MM.1S (cell line): ENCODE measurements around the gene MAML3.

Experiments used
- DNase-seq: peaks from one replicate; pipeline ENCODE4 v3.0.0-alpha.2; 2015
- H2AFZ ChIP-seq: fragments of 300-600 bp; sonication (generic); 2 replicates; pipeline ENCODE4 v1.6.0; 2016; ENCODE audit warnings: antibody characterized with exemption, low read length
- H3F3A ChIP-seq: fragments of 300-600 bp; sonication (generic); 2 replicates; pipeline ENCODE4 v1.6.1; 2016; ENCODE audit warnings: mild to moderate bottlenecking, antibody characterized with exemption, low read length, moderate library complexity, mixed read lengths; ENCODE audit not compliant: insufficient read depth
- H3K27ac ChIP-seq: fragments of 300-600 bp; sonication (generic); 2 replicates; pipeline ENCODE4 v1.5.1; 2016; ENCODE audit warnings: mild to moderate bottlenecking, low read length
- H3K27me3 ChIP-seq: fragments of 300-600 bp; sonication (generic); replicated peaks from 2 replicates; pipeline ENCODE4 v1.6.0; 2016; ENCODE audit warnings: low read length; ENCODE audit not compliant: insufficient read depth
- H3K36me3 ChIP-seq: fragments of 300-600 bp; sonication (generic); replicated peaks from 2 replicates; pipeline ENCODE4 v1.6.1; 2016; ENCODE audit warnings: mild to moderate bottlenecking, low read length, mixed read lengths; ENCODE audit not compliant: insufficient read depth
- H3K4me1 ChIP-seq: fragments of 300-600 bp; sonication (generic); 2 replicates; pipeline ENCODE4 v1.6.1; 2016; ENCODE audit warnings: low read length, mixed read lengths
- H3K4me2 ChIP-seq: fragments of 300-600 bp; sonication (generic); 2 replicates; pipeline ENCODE4 v1.6.0; 2016; ENCODE audit warnings: low read depth, low read length
- H3K4me3 ChIP-seq: fragments of 300-600 bp; sonication (generic); 2 replicates; pipeline ENCODE4 v1.5.1; 2016; ENCODE audit warnings: low read length, mixed read lengths
- H3K79me2 ChIP-seq: fragments of 300-600 bp; sonication (generic); 2 replicates; pipeline ENCODE4 v1.6.1; 2016; ENCODE audit warnings: mixed run types, low read length, mixed read lengths
- H3K9ac ChIP-seq: fragments of 300-600 bp; sonication (generic); 2 replicates; pipeline ENCODE4 v1.6.1; 2016; ENCODE audit warnings: low read length, mixed read lengths
- H3K9me2 ChIP-seq: fragments of 300-600 bp; sonication (generic); replicated peaks from 2 replicates; pipeline ENCODE4 v1.6.1; 2016; ENCODE audit warnings: mild to moderate bottlenecking, low read length, mixed read lengths; ENCODE audit not compliant: insufficient read depth
- H3K9me3 ChIP-seq: fragments of 300-600 bp; sonication (generic); replicated peaks from 2 replicates; pipeline ENCODE4 v1.6.1; 2016; ENCODE audit warnings: mild to moderate bottlenecking, low read length, mixed read lengths; ENCODE audit not compliant: insufficient read depth
- H4K20me1 ChIP-seq: fragments of 300-600 bp; sonication (generic); 2 replicates; pipeline ENCODE4 v1.6.1; 2016; ENCODE audit warnings: mild to moderate bottlenecking, low read length, moderate library complexity, mixed read lengths; ENCODE audit not compliant: insufficient read depth
- CTCF ChIP-seq: fragments of 300-600 bp; sonication (generic); IDR thresholded peaks from 2 replicates; pipeline ENCODE4 v1.5.1; 2016; ENCODE audit warnings: antibody characterized with exemption, low read length, mixed read lengths
- EZH2 ChIP-seq: fragments of 300-600 bp; sonication (generic); optimal IDR thresholded peaks from 2 replicates; pipeline ENCODE3; 2017; ENCODE audit warnings: low read depth, mild to moderate bottlenecking, antibody characterized with exemption, low read length, mixed read lengths
- EZH2phosphoT487 ChIP-seq: fragments of 300-600 bp; sonication (generic); IDR thresholded peaks from 2 replicates; pipeline ENCODE4 v1.6.1; 2018; ENCODE audit warnings: antibody characterized with exemption, low read length

MAML3 gene

GRCh38 chr4:140189805-140190204 lies 35.8 kb upstream of the MAML3 start:
- no peaks in the 10 kb centered on the region for H3F3A ChIP-seq
- H2AFZ ChIP-seq: no peak overlapping the region
- TF ChIP-seq EZH2phosphoT487 (no peak), EZH2 (no peak), CTCF (no peak)
- no peaks in the 10 kb centered on the region for H3K4me1 ChIP-seq
- H3K4me2 ChIP-seq: no peak overlapping the region
- no peaks in the 10 kb centered on the region for H4K20me1 ChIP-seq
- H3K36me3 ChIP-seq: no peaks in the 10 kb centered on the region
- no peak for DNase-seq
- H3K9me2 ChIP-seq: no peaks in the 10 kb centered on the region
- no peak overlapping the region for H3K4me3 ChIP-seq
- H3K79me2 ChIP-seq: no peaks in the 10 kb centered on the region
- H3K27ac ChIP-seq: no peak overlapping the region
- no peaks in the 10 kb centered on the region for H3K9me3 ChIP-seq
- no peak overlapping the region for H3K9ac ChIP-seq
- no peaks in the 10 kb centered on the region for H3K27me3 ChIP-seq

- no peak overlapping the region for H3K4me3 ChIP-seq
- H3K9me3 ChIP-seq: no peaks in the 10 kb centered on the region
- TF ChIP-seq CTCF: no peak
- TF ChIP-seq EZH2: no peak
- no peak for TF ChIP-seq EZH2phosphoT487
- H3K9me2 ChIP-seq: no peaks in the 10 kb centered on the region
- H3F3A ChIP-seq: no peaks in the 10 kb centered on the region
- no peaks in the 10 kb centered on the region for H3K79me2 ChIP-seq
- DNase-seq: no peak
- no peak overlapping the region for H2AFZ ChIP-seq
- H3K9ac ChIP-seq: no peak overlapping the region
- H3K27me3 ChIP-seq: no peaks in the 10 kb centered on the region
- H3K36me3 ChIP-seq: no peaks in the 10 kb centered on the region
- no peak overlapping the region for H3K27ac ChIP-seq
- H4K20me1 ChIP-seq: no peaks in the 10 kb centered on the region
- H3K4me2 ChIP-seq: no peak overlapping the region
- no peaks in the 10 kb centered on the region for H3K4me1 ChIP-seq
Observed at GRCh38 chr4:140188975-140189374, 35.0 kb upstream of the MAML3 start.

- DNase-seq: no peak
- H3F3A ChIP-seq: no peaks in the 10 kb centered on the region
- TF ChIP-seq EZH2phosphoT487: no peak
- no peak for TF ChIP-seq CTCF
- TF ChIP-seq EZH2: no peak
- no peak overlapping the region for H3K27ac ChIP-seq
- no peak overlapping the region for H3K4me2 ChIP-seq
- no peaks in the 10 kb centered on the region for H4K20me1 ChIP-seq
- H3K79me2 ChIP-seq: no peaks in the 10 kb centered on the region
- no peaks in the 10 kb centered on the region for H3K27me3 ChIP-seq
- H3K9ac ChIP-seq: no peak overlapping the region
- H3K4me1 ChIP-seq: no peaks in the 10 kb centered on the region
- no peaks in the 10 kb centered on the region for H3K9me3 ChIP-seq
- no peaks in the 10 kb centered on the region for H3K36me3 ChIP-seq
- H3K9me2 ChIP-seq: no peaks in the 10 kb centered on the region
- no peak overlapping the region for H2AFZ ChIP-seq
- H3K4me3 ChIP-seq: no peak overlapping the region
Observed at GRCh38 chr4:140187316-140187695, 33.3 kb upstream of the MAML3 start.
